ENCODE measurements around the gene CHST1.

GRCh38 chr11:45658292-45658991, 7.0 kb downstream of the CHST1 start:
- TF ChIP-seq CTCF (IDR thresholded peaks at IDR 0.05): no peak
- TF ChIP-seq POLR2A (IDR thresholded peaks at IDR 0.05): no peak

All from testis (tissue), 2 donors.